Measurements from ENCODE around the gene ZNF416.

Gene ZNF416

DNA sequence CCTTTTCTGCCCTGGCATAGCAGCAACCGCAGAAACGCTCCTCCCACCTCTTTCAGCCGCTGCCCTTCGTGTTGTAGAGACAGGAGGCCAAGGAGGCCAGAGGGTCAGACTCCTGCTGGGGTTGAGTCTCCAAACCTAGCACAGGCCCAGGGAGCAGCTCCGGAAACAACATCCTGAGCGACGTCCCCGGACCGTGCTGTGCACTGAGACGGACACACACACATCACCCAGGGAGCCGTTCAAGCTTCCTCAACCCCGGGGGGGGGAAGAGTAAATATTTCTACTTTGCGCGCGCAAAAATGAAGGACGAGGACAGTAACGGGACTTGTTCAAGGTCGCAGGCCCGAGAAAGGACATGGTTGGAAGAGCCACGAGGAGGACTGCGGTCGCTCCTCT, 19.7 kb downstream of the ZNF416 start:
- DNase-seq (ENCODE audit: low read depth in 2 of 2): no peak

DNA sequence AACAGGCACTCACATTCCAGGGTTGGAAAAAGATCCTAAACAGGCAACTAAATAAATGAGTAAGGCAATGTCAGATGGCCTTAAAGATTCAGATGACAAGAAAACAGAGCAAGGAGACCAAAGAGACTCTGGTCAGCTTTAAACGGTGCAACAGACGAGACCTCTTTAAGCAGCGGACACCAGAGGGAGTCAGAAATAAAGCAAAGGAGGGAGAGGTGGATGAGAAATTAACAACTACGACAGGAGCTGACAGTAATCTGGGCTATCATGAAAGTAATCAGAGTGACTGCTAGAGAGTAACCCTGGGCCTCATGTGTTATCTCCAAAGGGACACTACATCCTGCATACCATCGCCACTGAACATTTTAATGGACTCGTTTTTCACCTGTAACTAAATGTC, 20.2 kb downstream of the ZNF416 start:
- DNase-seq (ENCODE audit: low read depth in 2 of 2): no peak

DNA sequence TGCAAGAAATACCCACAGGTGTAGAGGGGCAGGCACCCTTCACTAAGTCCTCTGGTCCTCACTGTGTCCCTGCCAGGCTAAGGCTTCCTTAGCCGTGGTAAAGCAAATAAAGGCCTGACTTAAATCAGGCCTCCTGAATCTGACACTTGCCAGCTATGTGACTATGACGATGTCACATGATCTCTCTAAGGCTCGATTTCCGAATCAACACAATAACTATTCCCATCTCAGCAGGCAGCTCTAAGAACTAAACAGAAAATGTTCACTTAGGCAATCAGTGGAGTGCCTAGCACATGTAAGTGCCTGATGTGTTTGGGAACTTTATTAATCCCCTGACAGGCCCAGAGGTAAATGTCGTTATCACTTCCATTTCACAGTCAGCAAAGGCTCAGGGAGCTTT, 21.1 kb downstream of the ZNF416 start:
- DNase-seq (ENCODE audit: low read depth in 2 of 2): no peak

DNA sequence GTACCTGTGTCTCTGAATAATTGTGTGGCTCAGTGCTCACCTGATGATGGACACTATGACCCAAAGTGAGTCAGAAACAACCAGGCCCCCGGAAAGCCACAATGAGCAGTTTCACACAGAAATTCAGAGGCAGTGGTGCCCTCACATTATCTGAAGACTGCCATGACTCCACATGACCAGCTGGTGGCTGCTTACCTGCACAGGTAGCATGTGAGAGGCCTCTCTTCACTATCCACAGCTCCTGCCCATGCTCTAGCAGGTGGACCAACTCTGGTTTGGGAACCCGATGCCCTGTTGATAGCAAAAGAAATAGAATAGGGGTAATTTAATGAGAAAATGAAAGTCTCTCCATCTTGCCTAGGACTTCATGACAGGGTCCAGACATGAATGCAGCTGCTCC, 26.3 kb downstream of the ZNF416 start:
- DNase-seq (ENCODE audit: low read depth in 2 of 2): no peak

DNA sequence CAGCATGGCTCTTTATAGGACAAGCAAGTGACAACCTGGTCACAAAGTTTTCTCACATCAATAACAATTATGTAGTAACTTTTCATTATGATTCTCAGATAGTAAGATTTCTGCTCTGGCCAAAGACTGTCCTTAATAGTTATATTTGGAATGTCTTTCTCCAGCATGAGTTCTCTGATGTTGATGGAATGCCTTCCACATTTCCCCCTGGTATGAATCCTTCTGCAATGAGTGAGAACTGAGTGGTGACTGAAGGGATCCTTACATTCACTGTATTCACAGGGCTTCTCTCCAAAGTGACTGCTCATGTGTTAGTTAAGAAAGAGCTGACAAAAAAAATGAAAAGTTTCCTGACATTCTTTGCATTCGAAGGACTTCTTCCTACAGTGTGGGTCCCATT, 32.2 kb downstream of the ZNF416 start:
- no peak for DNase-seq (ENCODE audit: low read depth in 2 of 2)

DNA sequence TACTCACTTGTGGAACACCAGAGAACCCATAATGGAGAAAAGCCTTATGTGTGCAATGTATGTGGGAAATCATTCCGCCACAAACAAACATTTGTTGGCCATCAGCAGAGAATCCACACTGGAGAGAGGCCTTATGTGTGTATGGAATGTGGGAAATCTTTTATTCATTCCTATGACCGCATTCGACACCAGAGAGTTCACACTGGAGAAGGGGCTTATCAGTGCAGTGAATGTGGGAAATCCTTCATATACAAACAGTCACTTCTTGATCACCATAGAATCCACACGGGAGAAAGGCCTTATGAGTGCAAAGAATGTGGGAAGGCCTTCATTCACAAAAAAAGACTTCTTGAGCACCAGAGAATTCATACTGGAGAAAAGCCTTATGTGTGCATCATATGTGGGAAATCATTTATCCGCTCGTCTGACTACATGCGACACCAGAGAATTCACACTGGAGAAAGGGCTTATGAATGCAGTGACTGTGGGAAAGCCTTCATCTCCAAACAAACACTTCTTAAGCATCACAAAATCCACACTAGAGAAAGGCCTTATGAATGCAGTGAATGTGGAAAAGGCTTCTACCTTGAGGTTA, 40.7 kb downstream of the ZNF416 start:
- DNase-seq (ENCODE audit: low read depth in 2 of 2): no peak

DNA sequence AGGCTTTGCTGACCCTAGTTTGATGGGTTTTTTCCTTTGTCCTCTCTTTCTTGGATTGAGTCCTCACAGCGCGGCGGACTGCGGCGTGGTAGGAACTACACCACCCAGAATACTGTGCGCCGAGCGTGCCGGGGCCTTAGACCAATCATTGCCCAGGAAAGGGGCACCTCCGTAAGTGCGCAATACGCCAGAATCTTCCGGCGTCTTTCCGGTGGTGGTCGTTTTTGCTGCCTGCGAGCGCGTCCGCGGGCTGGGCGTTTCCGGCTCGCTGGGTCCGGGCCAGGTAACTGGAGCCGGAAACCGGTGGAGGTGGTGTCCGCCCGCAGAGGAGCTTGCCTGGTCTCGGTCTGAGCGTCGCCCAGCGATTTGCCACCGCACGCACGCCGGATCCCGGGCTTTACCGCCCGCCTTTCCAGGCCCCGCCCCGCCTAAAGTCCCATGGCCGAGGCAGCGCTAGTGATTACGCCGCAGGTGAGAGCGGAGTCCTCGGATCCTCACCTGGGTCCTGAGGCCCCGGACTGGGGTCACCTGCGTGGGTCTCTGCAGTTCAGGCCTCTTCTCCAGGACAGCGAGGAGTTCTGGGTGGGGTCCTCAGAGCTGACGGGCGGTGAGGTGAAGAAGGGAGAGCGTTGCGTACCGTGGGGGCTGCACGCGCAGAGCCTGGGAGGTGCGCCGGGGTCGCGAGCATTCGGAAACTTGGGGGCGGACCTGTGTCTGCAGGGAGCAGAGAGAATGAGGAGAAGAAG, 51.4 kb downstream of the ZNF416 start, which contains the start of gene ZNF549:
Gene ZNF549, plus strand, starts transcription at position 221 of the 746 bp plus-strand sequence. Its CDS starts 218 bp downstream, at position 439.
- DNase-seq (ENCODE audit: low read depth in 2 of 2): peak; percentile 65

Measured in stimulated activated CD4-positive, alpha-beta T cell treated with anti-CD3 and anti-CD28 coated beads, Interleukin-1b, Interleukin-23, amount 100 ng/mL, for 1 hour (primary cell).